ENCODE data around the gene TRDMT1.

- no peak for TF ChIP-seq CTCF (optimal IDR thresholded peaks at IDR 0.05 in 1 of 3, IDR thresholded peaks at IDR 0.05 in 1 of 3, conservative IDR thresholded peaks at IDR 0.05 in 1 of 3; ENCODE audit: extremely low read depth in 1 of 3, insufficient read depth in 2 of 3, low read length in 3 of 3)
- TF ChIP-seq EZH2 (IDR thresholded peaks at IDR 0.05; ENCODE audit: low read length) = no peak
Observed at GRCh38 chr10:17225808-17226207, 24.3 kb upstream of the TRDMT1 start.

Measured in keratinocyte (primary cell).